HG03571 (cell line): ENCODE results near the gene BNC2.
"Not testable (repeated sequence)": the region's sequence is repeated elsewhere in the genome, so short reads cannot be mapped to it uniquely, and the experiment has no call there.

Experiments
- ATAC-seq: cut with Tn5 transposase; IDR thresholded peaks from one replicate; pipeline ENCODE4 v1.9.1; 2021; ENCODE audit not compliant: unreplicated experiment

Gene BNC2

GRCh38 chr9:16460696-16461095 lies 409.8 kb downstream of the BNC2 start:
- ATAC-seq: no peak

GRCh38 chr9:16459421-16460148 lies 410.9 kb downstream of the BNC2 start:
- ATAC-seq: no peak

- no peak for ATAC-seq
Measured at GRCh38 chr9:16458696-16459420, 411.6 kb downstream of the BNC2 start.

GRCh38 chr9:16455842-16456241 lies 414.6 kb downstream of the BNC2 start:
- no peak for ATAC-seq

- no peak for ATAC-seq
Measured at GRCh38 chr9:16453390-16453789, 417.1 kb downstream of the BNC2 start.

- ATAC-seq: no peak
Measured at GRCh38 chr9:16450578-16450977, 419.9 kb downstream of the BNC2 start.

- no peak for ATAC-seq
Measured at GRCh38 chr9:16450043-16450442, 420.4 kb downstream of the BNC2 start.

GRCh38 chr9:16449076-16449730 lies 421.3 kb downstream of the BNC2 start:
- no peak for ATAC-seq

- no peak for ATAC-seq
Measured at GRCh38 chr9:16447946-16448345, 422.5 kb downstream of the BNC2 start.

- ATAC-seq: no peak
Measured at GRCh38 chr9:16446636-16447035, 423.8 kb downstream of the BNC2 start.

- no peak for ATAC-seq
Measured at GRCh38 chr9:16445141-16445920, 425.1 kb downstream of the BNC2 start.

- ATAC-seq: no peak
Measured at GRCh38 chr9:16442622-16443021, 427.8 kb downstream of the BNC2 start.

GRCh38 chr9:16441791-16442190 lies 428.7 kb downstream of the BNC2 start:
- ATAC-seq: no peak

- not testable (repeated sequence) for ATAC-seq
Measured at GRCh38 chr9:16438831-16439230, 431.6 kb downstream of the BNC2 start.

- no peak for ATAC-seq
Measured at GRCh38 chr9:16436545-16436944, 433.9 kb downstream of the BNC2 start.

GRCh38 chr9:16434526-16434925 lies 435.9 kb downstream of the BNC2 start:
- ATAC-seq: no peak

GRCh38 chr9:16433494-16433893 lies 437.0 kb downstream of the BNC2 start:
- ATAC-seq: no peak

- no peak for ATAC-seq
Measured at GRCh38 chr9:16431666-16432392, 438.6 kb downstream of the BNC2 start.

- no peak for ATAC-seq
Measured at GRCh38 chr9:16429671-16430070, 440.8 kb downstream of the BNC2 start.

GRCh38 chr9:16427873-16428427 lies 442.5 kb downstream of the BNC2 start:
- ATAC-seq: no peak
